Measurements from ENCODE around the gene ZNF275.
"Not testable (repeated sequence)": the region's sequence is repeated elsewhere in the genome, so short reads cannot be mapped to it uniquely, and the experiment has no call there.

ZNF275 gene

GRCh38 chrX:153361781-153362397, 27.9 kb downstream of the ZNF275 start:
- no peak for DNase-seq (ENCODE audit: low read depth)

- no peak for DNase-seq (ENCODE audit: low read depth)
Observed at GRCh38 chrX:153365670-153366069, 31.7 kb downstream of the ZNF275 start.

- DNase-seq (ENCODE audit: low read depth) = no peak
Observed at GRCh38 chrX:153366119-153366518, 32.2 kb downstream of the ZNF275 start.

GRCh38 chrX:153366878-153367538, 33.1 kb downstream of the ZNF275 start:
- DNase-seq (ENCODE audit: low read depth) = no peak

GRCh38 chrX:153370293-153371055, 36.5 kb downstream of the ZNF275 start:
- DNase-seq (ENCODE audit: low read depth) = peak; percentile 12

GRCh38 chrX:153371256-153371655, 37.3 kb downstream of the ZNF275 start:
- DNase-seq (ENCODE audit: low read depth) = no peak

- no peak for DNase-seq (ENCODE audit: low read depth)
Observed at GRCh38 chrX:153372949-153373348, 39.0 kb downstream of the ZNF275 start.

- DNase-seq (ENCODE audit: low read depth) = no peak
Observed at GRCh38 chrX:153374426-153374825, 40.5 kb downstream of the ZNF275 start.

- DNase-seq (ENCODE audit: low read depth) = no peak
Observed at GRCh38 chrX:153375571-153375970, 41.6 kb downstream of the ZNF275 start.

- no peak for DNase-seq (ENCODE audit: low read depth)
Observed at GRCh38 chrX:153377727-153378126, 43.8 kb downstream of the ZNF275 start.

GRCh38 chrX:153378607-153379006, 44.7 kb downstream of the ZNF275 start:
- DNase-seq (ENCODE audit: low read depth) = no peak

GRCh38 chrX:153379508-153379907, 45.6 kb downstream of the ZNF275 start:
- no peak for DNase-seq (ENCODE audit: low read depth)

GRCh38 chrX:153379971-153380581, 46.1 kb downstream of the ZNF275 start:
- DNase-seq (ENCODE audit: low read depth) = no peak

GRCh38 chrX:153380691-153381090, 46.7 kb downstream of the ZNF275 start:
- no peak for DNase-seq (ENCODE audit: low read depth)

- DNase-seq (ENCODE audit: low read depth) = peak; percentile 92
Observed at GRCh38 chrX:153381684-153382532, 48.0 kb downstream of the ZNF275 start.

GRCh38 chrX:153382563-153383482, 48.9 kb downstream of the ZNF275 start:
- no peak for DNase-seq (ENCODE audit: low read depth)

GRCh38 chrX:153384390-153384789, 50.4 kb downstream of the ZNF275 start:
- DNase-seq (ENCODE audit: low read depth) = no peak

- not testable (repeated sequence) for DNase-seq (ENCODE audit: low read depth)
Observed at GRCh38 chrX:153384973-153385372, 51.0 kb downstream of the ZNF275 start.

GRCh38 chrX:153386097-153386496, 52.1 kb downstream of the ZNF275 start:
- no peak for DNase-seq (ENCODE audit: low read depth)

- DNase-seq (ENCODE audit: low read depth) = no peak
Observed at GRCh38 chrX:153387345-153387744, 53.4 kb downstream of the ZNF275 start.
